Measurements from ENCODE around the gene SERPINA12.

The SERPINA12 gene, protein sequence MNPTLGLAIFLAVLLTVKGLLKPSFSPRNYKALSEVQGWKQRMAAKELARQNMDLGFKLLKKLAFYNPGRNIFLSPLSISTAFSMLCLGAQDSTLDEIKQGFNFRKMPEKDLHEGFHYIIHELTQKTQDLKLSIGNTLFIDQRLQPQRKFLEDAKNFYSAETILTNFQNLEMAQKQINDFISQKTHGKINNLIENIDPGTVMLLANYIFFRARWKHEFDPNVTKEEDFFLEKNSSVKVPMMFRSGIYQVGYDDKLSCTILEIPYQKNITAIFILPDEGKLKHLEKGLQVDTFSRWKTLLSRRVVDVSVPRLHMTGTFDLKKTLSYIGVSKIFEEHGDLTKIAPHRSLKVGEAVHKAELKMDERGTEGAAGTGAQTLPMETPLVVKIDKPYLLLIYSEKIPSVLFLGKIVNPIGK

DNA sequence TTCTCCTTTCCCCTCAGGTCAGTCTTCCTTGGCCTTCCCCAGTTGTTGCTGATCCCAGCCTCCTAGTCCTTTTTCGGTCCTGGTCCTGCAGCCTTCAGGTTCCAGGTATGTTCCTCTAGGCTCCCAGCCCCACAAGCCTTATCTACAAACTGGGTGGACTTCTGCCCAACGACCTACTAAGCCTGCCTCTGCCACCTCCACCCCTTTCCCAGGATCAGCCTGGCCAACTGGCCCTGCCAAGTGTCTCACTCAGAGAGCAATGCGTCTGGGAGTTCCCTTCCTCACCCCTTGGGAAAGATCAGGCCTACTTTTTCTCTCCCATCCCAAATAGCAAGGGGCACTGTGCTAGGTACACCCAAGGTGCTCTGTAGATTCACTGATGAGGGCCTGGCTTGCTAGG is at the start of gene SERPINA12:
Gene SERPINA12, minus strand, starts transcription at position 114 of the 400 bp plus-strand sequence. CDS start 11,072 bp downstream, outside the sequence.
- DNase-seq (ENCODE audit: low read depth), result no peak

DNA sequence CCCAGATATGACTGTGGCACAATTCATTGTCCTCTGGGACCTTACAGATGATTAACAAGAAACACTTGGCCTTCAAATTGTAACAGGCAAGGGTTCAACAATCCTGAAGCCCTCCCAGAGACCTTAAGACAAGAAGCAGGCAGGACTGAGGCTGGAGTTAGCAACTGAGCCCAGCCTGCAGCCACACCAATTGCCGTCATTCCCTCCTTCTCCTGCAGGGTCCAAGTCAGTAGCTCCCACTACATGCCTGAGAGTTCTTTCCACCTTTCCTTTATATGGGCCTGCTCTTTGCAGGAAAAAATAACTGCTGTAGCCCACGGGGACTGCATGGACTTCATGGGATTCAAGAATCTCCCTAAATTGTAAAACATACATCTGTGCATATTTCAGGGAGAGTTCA is 49.6 kb upstream of the SERPINA12 start:
- no peak for DNase-seq (ENCODE audit: low read depth)

DNA sequence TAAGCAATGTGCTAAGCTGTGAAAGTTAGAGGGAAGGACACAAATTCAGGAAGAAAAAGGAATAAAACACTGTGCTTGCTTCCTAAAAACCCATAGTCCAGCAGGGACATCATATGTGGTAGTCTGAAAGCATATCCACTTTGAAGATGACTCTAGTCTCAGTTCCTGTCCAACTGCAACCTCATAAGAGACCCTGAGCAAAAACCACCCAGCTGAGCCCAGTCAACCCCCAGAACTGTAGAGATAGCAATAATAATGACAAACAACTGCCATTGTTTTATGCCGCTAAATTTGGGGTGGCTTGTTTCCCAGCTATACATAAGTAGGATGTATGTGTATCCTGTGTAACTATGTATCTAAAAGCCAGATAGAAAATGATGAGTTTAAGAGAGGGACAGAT is 48.1 kb upstream of the SERPINA12 start:
- no peak for DNase-seq (ENCODE audit: low read depth)

DNA sequence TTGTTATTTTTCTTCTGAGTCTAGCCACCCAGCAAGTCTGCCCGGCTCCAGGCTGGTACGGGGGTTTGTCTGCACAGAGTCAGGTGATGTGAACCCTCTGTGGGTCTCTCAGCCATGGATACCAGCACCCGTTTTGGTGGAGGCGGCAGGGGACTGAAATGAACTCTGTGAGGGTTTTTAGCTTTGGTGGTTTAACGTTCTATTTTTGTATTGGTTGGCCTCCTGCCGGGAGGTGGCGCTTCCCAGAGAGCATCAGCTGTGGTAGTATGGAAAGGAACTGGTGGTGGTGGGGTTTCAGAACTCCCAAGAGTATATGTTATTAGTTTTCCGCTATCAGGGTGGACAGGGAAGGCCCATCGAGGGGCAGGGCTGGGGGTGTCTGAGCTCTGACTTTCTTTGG is 46.7 kb upstream of the SERPINA12 start:
- no peak for DNase-seq (ENCODE audit: low read depth)

DNA sequence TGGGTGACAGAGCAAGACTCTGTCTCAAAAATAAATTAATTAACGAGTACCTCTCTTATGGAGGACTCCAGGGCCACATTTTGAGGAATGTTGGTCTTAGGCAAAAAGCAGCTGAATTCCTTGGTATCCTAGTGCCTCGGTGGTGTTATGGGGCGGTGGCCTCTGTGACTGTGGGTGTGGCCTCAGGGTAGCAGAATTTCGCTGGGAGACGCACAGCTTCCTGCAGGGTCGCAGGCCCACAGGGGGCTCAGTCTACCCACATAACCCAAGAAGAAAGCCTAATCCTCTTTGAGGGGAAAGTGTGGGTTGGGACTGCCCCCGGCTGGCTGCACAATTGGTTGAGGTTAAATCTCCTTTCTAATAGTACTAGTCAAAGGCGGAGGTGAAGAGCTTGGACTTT is 40.8 kb upstream of the SERPINA12 start:
- DNase-seq (ENCODE audit: low read depth), result no peak

DNA sequence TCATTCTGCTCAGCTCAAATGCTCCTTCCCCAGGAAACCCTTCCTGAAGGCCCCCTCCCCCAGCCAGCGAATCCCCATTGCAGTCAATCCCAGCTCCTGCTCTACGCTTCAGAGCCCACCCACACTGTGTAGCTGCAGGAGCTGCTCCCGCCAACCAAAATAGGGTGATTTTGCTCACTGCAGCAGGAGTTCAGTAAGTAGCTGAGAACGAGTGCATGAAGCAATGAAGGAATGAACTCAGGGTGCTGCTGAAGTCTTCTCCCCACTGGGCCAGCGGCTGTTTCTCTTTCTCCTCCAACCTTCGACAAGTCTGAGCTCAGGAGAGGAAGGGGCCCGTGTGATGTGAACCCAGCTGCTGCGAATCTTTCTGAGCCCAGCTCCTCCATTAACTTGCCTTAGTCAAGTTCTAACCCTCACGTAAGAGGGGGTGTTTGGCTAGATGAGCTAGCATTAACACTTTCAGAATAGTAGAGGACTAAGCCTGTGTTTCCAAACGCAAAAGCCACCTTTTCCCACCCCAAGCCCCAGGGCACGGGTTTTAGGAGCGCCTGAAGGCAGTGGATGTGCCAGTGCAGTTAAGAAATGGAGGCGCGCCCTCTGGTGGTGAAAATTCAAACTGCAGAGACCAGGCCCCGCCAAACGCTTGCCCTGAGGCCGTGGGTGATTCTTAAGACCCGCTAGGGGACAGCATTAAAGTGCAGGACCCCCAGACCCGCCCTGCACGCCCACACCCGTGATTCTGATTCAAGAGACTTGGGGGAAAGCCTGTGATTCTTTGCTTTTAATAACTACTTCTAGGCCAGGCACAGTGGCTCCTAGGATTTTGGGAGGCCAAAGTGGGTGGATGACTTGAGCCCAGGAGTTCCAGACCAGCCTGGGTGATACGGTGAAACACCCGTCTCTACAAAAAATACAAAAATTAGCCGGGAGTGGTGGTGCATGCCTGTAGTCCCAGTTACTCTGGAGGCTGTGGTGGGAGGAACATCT is 40.0 kb upstream of the SERPINA12 start:
- peak; percentile 9 for DNase-seq (ENCODE audit: low read depth)

DNA sequence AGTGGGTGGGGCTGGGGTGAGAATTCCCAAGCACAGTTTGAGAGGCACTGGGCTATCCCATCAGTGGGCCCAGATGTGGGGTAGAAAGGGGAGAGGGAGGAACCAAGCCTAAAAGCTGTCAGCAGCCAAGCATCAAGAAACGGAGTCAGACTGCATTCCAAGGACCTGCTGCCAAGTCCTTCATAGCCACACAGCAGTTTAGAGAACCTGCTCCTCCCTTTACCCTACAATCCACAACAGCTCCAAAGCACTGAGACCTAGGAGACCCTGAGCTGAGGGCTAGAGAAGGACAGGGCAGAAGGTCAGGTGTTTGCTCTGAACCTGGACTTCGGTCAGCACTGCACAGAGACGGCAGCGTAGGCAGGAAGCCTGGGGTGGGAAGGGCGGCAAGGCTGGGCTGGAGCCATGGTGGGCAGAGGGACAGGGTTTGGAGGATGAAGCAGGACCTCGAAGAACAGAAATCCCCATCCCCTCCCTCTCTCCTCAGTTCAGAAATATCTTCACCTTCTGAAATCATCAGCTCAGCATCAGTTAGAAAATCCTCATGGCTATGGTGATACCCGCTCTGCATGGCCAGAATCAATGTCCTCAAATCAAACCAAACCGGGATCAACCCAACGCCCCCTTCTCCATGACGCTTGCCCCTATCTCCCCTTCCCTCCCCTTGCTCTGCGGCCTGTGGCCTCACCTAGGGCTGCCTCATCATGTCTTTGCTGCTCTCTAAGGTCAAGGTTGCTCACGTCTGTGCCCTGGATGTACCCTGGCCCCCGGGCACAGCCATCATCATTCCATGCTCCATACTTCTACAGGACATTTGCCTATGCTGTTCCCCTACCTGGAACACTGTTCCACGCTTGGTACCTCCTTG is 39.1 kb upstream of the SERPINA12 start:
- DNase-seq (ENCODE audit: low read depth), result no peak

DNA sequence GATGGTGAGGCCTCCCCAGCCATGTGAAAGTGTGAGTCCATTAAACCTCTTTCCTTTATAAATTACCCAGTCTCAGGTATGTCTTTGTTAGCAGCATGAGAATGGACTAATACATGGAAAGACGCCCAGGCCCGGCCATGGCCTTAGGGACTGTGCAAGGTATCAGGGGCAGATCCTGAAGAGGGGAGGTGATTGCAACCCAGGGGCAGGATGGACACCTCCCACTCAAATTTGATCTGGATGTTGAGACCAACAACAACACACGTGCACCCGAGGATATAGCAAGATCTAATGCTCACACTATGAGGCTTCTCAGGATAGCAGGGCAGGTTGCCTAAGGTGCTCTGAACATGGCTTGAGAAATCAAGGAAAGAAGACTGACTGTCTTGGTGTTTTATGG is 38.5 kb upstream of the SERPINA12 start:
- DNase-seq (ENCODE audit: low read depth), result no peak

DNA sequence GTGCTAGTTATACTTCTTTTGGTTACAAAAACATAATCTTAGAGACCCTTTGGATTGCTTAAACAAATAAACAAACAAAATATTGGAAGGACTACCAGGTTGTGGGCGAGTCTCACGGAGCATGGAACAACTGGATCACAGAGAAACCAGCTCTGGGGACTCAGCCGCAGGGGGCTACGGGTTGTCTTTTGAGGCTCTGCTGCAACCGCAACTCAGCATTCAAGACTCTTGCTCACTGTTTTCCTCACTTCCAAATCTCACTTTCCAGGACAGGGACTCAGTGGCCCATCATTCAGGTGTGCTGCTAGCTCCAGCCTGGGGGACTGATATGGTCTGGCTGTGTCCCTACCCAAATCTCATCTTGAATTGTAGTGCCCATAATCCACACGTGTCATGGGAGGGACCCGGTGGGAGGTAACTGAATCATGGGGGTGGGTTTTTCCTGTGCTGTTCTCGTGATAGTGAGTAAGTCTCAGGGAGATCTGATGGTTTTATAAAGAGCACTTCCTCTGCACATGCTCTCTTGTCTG is 37.9 kb upstream of the SERPINA12 start:
- DNase-seq (ENCODE audit: low read depth), result no peak

DNA sequence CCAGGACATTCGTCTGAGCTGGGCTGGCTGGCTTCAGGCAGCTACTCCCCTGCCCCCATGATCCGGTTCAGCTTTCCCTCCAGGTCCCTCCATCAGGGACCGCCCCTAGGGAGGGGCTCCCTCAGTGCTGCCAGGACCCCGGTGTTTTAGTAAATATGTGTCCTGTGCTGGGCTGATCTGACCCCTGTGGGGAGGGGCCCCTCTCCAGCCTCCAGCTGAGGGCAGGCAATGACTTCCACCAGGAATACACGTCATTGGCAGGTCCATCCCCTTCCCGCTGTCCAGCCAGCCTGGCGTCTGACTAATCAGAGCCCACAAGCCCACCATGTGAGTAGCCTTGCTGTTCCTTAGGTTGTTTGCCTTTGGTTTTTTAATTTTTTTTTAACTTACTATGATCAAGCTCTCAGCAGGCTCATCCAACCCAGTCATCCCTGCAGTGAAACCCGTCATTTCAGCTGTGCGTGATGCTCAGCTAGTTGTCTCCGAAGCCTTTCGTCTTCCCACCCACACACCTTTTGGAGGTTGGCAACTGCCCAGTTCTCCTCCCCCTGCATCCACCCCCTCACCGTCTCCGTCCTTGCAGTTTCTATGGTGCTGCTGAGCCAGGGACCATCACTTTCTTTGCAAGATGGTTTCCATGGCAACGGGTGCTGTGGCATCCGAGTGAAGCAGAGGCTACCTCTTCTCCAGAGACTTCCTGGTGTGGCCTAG is 36.0 kb upstream of the SERPINA12 start:
- DNase-seq (ENCODE audit: low read depth), result no peak

DNA sequence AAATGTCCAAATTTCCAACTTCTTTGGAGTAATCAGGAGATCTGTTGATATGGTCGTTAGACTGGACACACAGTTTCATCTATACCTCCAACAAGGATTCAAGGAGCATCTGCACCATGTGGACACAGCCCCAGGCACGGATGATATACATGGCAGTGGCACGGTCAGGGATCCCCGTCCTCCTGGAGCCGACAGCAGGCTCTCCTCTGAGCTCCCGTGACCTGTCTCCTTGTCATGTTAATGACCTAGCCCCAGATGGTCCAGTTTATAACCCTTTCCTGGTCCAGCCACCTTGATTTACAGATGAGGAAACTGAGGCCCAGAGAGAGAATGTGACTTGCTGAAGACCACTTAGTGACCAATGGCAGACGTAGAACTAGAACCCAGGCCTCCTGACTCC is 35.5 kb upstream of the SERPINA12 start:
- DNase-seq (ENCODE audit: low read depth), result no peak

DNA sequence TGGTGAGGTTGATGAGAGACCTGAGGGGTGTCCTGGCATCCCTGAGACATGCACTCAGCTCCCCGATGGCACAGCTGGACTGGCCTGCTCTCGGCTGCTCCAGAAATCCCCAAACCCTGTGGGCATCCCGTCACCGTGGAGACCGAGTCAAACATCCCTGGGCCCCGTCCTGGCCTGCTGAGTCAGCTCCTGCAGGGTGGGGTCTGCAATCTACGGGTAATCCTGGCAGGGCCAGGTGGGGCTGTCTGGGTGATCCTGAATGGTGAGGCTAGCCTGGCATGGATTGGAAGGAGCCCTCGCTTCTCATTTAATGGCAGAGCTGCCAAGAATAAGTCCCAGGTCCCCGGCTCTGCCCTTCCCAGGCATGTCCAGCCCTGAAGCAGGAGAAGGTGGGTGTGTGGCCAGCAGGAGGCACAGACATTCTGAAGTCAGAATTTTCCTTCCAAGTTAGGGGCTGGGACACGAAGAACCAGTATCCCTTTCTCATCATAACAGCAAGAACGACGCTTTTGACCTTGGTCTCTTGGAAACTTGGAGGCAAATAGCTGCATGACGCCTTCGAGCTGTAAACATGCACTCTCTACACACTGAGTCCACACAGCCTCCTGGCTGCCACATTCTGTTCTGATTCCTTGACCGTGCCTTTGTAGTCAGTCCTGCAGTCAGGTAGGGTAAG is 34.3 kb upstream of the SERPINA12 start:
- no peak for DNase-seq (ENCODE audit: low read depth)

DNA sequence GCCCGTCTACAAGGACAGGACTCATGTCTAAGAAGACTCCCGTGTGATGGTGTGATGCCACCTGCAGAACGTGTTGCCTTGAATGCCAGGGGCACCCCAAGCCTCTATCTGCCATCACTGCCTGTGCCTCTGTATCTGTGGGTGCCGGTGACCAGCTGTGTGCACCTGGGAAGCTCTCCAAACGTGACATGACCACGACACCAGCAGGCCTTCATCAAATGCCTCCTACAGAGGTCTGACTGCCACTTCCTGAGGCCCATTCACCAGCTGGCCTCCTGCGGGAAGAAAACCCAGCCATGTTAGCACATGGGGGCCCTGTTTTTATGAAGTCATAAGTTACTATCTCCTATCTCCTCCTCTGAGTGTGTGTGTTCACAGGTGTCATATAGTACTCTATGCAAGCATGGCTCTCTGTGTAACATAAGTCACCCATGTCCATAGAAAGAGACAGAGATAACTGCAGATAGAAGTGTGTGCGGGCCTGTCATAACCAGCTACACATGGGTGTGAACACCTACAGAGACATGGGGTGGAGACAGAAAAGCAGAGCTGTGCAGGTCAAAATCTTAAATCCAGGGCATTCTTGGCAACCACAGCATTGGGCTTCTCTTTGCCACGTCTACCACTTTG is 33.7 kb upstream of the SERPINA12 start:
- DNase-seq (ENCODE audit: low read depth), result no peak

DNA sequence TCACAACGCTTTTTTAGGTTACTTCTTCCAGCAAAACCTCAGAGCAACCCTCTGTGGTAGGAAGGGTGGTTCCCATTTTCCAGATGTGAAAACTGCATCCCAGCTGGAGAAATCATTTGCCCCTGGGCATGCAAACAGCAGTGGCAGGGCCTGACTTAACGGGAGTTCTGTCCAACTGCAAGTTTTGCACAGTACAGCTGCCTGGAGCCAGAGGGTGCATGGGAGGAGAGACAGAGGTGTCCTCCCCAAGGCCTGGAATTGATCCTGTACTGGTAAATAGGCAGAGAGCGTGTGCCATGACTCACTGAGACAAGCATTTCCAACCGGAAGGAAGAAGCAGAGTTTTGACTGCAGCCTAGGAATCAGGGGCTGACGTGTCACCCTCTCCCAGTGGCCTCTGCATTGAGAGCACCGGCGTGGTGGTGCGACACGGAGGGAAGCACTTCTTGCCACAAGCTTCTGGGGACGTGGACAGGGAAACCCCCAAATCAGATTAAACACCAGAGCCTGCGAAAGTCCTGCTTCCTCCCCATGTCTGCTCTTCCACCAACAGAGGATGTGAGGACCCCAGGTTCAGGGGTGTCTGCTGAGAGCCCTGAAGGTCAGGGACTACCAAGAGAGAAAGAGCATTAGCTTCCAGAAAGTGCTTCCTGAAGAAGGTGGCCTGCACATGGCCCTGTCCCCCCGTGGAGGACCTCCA is 33.0 kb upstream of the SERPINA12 start:
- peak; percentile 2 for DNase-seq (ENCODE audit: low read depth)

DNA sequence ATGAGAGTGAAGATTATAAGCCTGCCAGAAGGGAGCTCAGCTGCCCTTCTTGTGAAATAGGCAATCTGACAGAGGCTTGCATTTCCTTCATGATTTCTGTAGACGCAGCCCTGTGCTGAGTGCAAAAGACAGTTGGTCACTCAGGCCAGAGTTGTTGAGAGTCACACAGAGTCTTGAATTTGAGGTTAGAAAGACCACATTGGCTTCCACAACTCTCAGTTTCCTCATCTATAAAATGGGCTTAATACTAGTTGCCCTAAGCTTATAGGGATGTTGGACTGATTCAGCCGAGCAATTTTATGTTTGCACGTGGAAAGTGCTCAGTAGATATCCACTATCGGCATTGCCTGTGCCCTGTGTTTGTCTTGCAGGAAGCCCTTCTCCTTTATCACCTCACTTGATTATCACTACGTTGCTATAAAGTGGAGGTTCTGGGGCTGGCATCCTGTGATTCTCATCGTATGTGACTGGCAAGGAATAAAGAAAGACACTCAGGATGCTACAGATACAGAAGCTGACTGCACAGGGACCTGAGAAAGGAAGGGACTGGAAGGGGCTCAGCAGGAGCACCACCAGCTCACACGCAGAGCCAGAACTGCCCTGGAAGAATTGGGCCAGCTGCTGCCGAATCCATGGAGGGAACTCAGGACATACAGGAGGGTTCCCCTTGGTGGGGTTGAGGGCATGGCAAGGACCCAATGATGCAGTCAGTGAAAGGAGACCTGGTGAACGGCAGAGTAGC is 32.1 kb upstream of the SERPINA12 start:
- DNase-seq (ENCODE audit: low read depth), result no peak

DNA sequence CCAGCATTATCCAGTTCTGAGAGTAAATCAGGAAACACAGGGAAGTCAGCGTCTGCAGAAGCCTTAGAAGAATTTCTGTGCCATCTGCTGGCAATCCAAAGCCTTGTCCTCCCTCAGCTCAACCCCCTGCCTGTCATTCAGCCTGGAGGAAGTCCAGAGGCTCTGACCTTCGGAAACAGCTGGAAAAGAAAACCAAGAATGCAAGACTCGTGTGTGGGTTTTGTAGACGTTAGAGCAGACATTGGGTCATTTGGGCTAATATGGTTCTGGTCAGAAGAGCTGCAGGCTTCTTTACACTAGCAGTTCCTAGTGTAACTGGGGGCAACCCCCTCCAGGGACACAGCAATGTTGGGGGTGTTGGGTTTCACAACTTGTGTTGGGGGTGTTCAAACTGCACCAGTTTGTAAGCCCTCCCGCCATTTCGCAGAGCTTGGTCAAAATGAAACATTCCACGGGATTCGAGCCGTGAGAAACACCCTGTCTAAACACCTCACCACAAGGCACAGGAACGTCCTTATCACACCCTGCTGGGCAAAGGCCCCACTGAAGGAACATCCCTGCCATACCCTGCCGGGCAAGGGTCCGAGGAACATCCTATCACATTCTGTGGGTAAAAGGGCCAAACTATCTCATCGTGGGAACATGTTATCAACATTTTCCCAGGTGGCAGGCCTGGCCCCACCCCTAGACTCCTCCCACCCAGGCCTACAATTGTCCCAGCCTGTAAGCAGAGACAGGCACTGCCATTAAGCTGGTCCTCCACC is 30.9 kb upstream of the SERPINA12 start:
- no peak for DNase-seq (ENCODE audit: low read depth)

DNA sequence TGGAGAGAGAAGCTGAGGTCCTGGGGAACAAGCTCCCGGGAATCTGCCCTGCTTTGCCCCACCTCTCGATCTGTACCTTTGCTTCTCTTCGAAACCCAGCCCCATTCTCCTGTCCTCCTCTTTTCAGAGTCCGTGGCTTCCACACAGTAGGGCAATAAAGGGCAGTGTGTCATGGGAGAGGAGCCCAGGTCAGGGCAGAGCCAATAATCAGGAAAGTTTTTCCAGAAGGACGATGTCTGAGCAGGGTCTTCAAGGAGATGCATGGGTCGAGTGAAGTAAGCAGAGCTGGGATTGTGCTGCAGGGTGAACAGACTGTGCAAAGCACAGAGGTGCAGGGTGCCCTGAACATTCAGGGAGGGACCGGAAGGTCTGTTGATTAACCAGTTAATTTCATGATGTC is 29.9 kb upstream of the SERPINA12 start:
- DNase-seq (ENCODE audit: low read depth), result no peak

Measured in GM04504 (cell line).